GM21447 (cell line): ENCODE results near the gene KIF7.

Experiments
- ATAC-seq: cut with Tn5 transposase; IDR thresholded peaks from one replicate; pipeline ENCODE4 v1.9.1; 2021; ENCODE audit not compliant: unreplicated experiment

The KIF7 gene

GRCh38 chr15:89649716-89650115, 5.6 kb downstream of the KIF7 start:
- no peak for ATAC-seq

GRCh38 chr15:89649013-89649625, 6.1 kb downstream of the KIF7 start:
- no peak for ATAC-seq

GRCh38 chr15:89648106-89649012, 6.9 kb downstream of the KIF7 start:
- no peak for ATAC-seq

GRCh38 chr15:89647191-89647851, 7.9 kb downstream of the KIF7 start:
- no peak for ATAC-seq

- no peak for ATAC-seq
Measured at GRCh38 chr15:89646416-89647141, 8.7 kb downstream of the KIF7 start.

- no peak for ATAC-seq
Measured at GRCh38 chr15:89645680-89646079, 9.6 kb downstream of the KIF7 start.

GRCh38 chr15:89642106-89642505, 13.2 kb downstream of the KIF7 start:
- ATAC-seq = no peak

- no peak for ATAC-seq
Measured at GRCh38 chr15:89641053-89641452, 14.2 kb downstream of the KIF7 start.

GRCh38 chr15:89640245-89640644, 15.0 kb downstream of the KIF7 start:
- ATAC-seq = no peak

GRCh38 chr15:89633585-89633984, 21.7 kb downstream of the KIF7 start:
- no peak for ATAC-seq

GRCh38 chr15:89632563-89633430, 22.5 kb downstream of the KIF7 start:
- no peak for ATAC-seq

- no peak for ATAC-seq
Measured at GRCh38 chr15:89631902-89632264, 23.4 kb downstream of the KIF7 start.

- ATAC-seq = no peak
Measured at GRCh38 chr15:89630974-89631901, 24.0 kb downstream of the KIF7 start.

- no peak for ATAC-seq
Measured at GRCh38 chr15:89630260-89630659, 25.0 kb downstream of the KIF7 start.

GRCh38 chr15:89629829-89630228, 25.4 kb downstream of the KIF7 start:
- ATAC-seq = no peak

GRCh38 chr15:89628806-89629715, 26.2 kb downstream of the KIF7 start:
- ATAC-seq = no peak

GRCh38 chr15:89628301-89628700, 27.0 kb downstream of the KIF7 start:
- no peak for ATAC-seq

- ATAC-seq = no peak
Measured at GRCh38 chr15:89627256-89627970, 27.9 kb downstream of the KIF7 start.
